ENCODE data around the gene LLGL2. TPM values are rescaled to one million over a fixed set of nuclear protein-coding genes. Genes with fewer than 3 reads are reported as not detected.
A peak's percentile ranks its signal among the peaks of the same experiment; 100 is the strongest.

Gene LLGL2
- total and polyA plus RNA-seq, 3 experiments from 2014 or later = 17.1 to 39.5 (median 17.8) TPM

DNA sequence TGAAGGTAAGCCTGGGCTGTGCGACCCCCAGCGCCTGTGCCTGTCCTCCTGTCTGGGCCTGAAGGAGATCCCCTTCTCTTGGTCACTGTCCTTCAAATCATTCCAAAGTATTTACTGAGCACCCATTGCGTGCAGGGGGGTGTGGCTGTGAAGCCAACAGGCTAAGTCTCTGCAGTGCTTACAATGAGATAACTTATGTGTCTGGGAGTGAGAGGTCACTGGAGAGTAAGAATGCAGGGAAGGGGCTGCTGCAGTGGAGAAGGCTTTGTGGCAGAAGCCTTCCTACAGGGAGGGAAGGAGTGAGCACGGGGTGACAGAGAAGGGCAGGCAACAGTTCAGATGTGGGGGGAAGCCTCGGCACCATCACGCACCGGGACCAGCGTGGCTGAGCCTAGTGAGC lies 96.6 kb downstream of the LLGL2 start:
- no peak overlapping the region for H3K27ac ChIP-seq (ENCODE audit: low read depth, low read length)
- ChIA-PET POLR2A (no interaction called here), CTCF (interaction anchor here (1.1 to 1.7 kb wide), 2 partner anchors 11 to 131 kb away, joined by 3 to 6 read pairs; partner anchors contain the start of gene SMIM5)
- H3K4me3 ChIP-seq (ENCODE audit: low read length) = no peak overlapping the region
- no peaks in the 10 kb centered on the region for H3K9me3 ChIP-seq (ENCODE audit: low read length)
- Mint-ChIP-seq H3K4me1 (no peaks in the 10 kb centered on the region), H3K36me3 (peaks cover 0 to 18% (median 3%) of the 10 kb centered on the region in 3 donors), H3K4me3 (no peak overlapping the region), H3K9me3 (no peaks in the 10 kb centered on the region), H3K27ac (peak overlapping the region in 4 of 8 donors; percentile 6 to 89 (median 56)), H3K27me3 (peaks cover 0 to 2% of the 10 kb centered on the region in 2 donors)
- no peaks in the 10 kb centered on the region for H3K4me1 ChIP-seq (ENCODE audit: insufficient read depth, low read length)
- H3K27me3 ChIP-seq (ENCODE audit: insufficient read depth, low read length, poor library complexity, severe bottlenecking) = no peaks in the 10 kb centered on the region
- no peaks in the 10 kb centered on the region for H3K36me3 ChIP-seq (ENCODE audit: insufficient read depth, low read length)
- no peak for DNase-seq

DNA sequence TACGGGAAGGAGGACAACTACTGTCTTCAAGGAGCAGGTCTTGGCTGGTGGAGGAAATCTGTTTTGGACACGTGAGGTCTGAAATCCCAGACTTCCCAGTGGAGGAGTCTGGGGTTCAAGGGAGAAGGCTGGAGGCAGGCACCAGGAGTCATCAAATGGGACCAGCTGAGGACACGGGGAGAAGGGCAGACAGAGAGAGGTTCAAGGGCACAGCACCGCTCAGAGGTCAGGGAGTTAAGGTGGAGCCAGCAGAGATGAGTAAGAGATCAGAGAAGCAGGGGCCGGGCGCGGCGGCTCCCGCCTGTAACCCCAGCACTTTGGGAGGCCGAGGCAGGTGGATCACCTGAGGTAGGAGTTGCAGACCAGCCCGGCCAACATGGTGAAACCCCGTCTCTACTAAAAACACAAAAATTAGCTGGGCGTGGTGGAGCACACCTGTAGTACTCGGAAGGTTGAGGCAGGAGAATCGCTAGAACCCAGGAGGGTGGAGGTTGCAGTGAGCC lies 97.3 kb downstream of the LLGL2 start:
- Histone ChIP-seq H3K27me3 (ENCODE audit: insufficient read depth, low read length, poor library complexity, severe bottlenecking) (no peaks in the 10 kb centered on the region), H3K36me3 (ENCODE audit: insufficient read depth, low read length) (no peaks in the 10 kb centered on the region), H3K4me3 (ENCODE audit: low read length) (no peak overlapping the region), H3K27ac (ENCODE audit: low read depth, low read length) (no peak overlapping the region), H3K4me1 (ENCODE audit: insufficient read depth, low read length) (no peaks in the 10 kb centered on the region), H3K9me3 (ENCODE audit: low read length) (no peaks in the 10 kb centered on the region)
- Mint-ChIP-seq H3K27ac (peak overlapping the region in 2 of 8 donors; percentile 33 to 36), H3K36me3 (peaks cover 0 to 20% (median 3%) of the 10 kb centered on the region in 3 donors), H3K27me3 (peaks cover 0 to 2% of the 10 kb centered on the region in 2 donors), H3K4me3 (no peak overlapping the region), H3K4me1 (no peaks in the 10 kb centered on the region), H3K9me3 (no peaks in the 10 kb centered on the region)
- CTCF ChIA-PET = interaction anchor here (1.1 to 2.6 kb wide), 2 partner anchors 10 to 131 kb away, joined by 3 to 18 read pairs; partner anchors contain the start of gene SMIM5
- no peak for DNase-seq
- POLR2A ChIA-PET = no interaction called here

DNA sequence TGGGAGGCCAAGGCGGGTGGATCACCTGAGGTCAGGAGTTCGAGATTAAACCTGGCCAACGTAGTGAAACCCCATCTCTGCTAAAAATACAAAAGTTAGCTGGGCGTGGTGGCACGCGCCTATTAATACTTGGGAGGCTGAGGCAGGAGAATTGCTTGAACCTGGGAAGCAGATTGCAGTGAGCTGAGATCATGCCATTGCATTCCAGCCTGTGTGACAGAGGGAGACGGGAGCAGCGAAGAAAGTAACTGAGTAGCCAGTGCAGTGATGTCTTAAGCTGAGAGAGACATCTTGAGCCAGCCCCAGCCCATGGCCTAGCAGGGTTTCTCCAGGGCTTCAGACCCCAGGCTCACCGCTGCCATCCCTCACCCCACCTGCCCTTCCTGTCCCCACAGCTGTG lies 97.9 kb downstream of the LLGL2 start:
- ChIA-PET POLR2A (no interaction called here), CTCF (interaction anchor here (1.3 to 2.6 kb wide), 2 partner anchors 10 to 14 kb away, joined by 3 to 18 read pairs; partner anchors contain the start of gene SMIM5)
- Mint-ChIP-seq H3K9me3 (no peaks in the 10 kb centered on the region), H3K27ac (no peak overlapping the region), H3K27me3 (peaks cover 0 to 2% of the 10 kb centered on the region in 2 donors), H3K36me3 (peaks cover 0 to 20% (median 3%) of the 10 kb centered on the region in 3 donors), H3K4me3 (no peak overlapping the region), H3K4me1 (no peaks in the 10 kb centered on the region)
- Histone ChIP-seq H3K27me3 (ENCODE audit: insufficient read depth, low read length, poor library complexity, severe bottlenecking) (no peaks in the 10 kb centered on the region), H3K4me3 (ENCODE audit: low read length) (no peak overlapping the region), H3K9me3 (ENCODE audit: low read length) (no peaks in the 10 kb centered on the region), H3K4me1 (ENCODE audit: insufficient read depth, low read length) (no peaks in the 10 kb centered on the region), H3K36me3 (ENCODE audit: insufficient read depth, low read length) (no peaks in the 10 kb centered on the region), H3K27ac (ENCODE audit: low read depth, low read length) (no peak overlapping the region)
- no peak for DNase-seq

DNA sequence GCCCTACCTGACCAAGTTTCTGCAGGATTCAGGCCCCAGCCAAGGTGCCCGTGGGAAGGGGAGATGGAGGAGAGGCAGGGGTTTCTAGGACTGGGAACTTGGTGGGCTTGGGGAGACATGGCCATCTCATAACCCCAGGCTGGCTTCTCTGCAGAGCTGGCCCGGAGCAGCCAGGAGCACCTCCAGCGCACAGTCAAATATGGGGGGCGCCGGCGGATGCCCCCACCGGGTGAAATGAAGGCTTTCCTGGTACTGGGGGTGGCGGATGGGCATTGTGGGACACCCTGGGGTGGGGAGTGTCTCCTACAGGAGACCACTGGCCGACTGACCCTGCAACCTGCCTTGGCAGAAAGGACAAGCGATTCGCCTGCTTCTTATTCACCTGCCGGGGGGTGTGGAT lies 98.5 kb downstream of the LLGL2 start:
- H3K27me3 ChIP-seq (ENCODE audit: insufficient read depth, low read length, poor library complexity, severe bottlenecking) = no peaks in the 10 kb centered on the region
- H3K9me3 ChIP-seq (ENCODE audit: low read length) = no peaks in the 10 kb centered on the region
- H3K4me1 ChIP-seq (ENCODE audit: insufficient read depth, low read length) = no peaks in the 10 kb centered on the region
- Mint-ChIP-seq H3K4me3 (no peak overlapping the region), H3K27ac (peak overlapping the region in 2 of 8 donors; percentile 27 to 41), H3K9me3 (no peaks in the 10 kb centered on the region), H3K4me1 (no peaks in the 10 kb centered on the region), H3K36me3 (peaks cover 0 to 19% (median 3%) of the 10 kb centered on the region in 3 donors), H3K27me3 (peaks cover 0 to 2% of the 10 kb centered on the region in 2 donors)
- DNase-seq = no peak
- CTCF ChIA-PET = interaction anchor here (1.2 to 2.6 kb wide), 3 partner anchors 9 to 125 kb away, joined by 3 to 18 read pairs (median 3); partner anchors contain the start of gene SMIM5
- no peak overlapping the region for H3K27ac ChIP-seq (ENCODE audit: low read depth, low read length)
- H3K4me3 ChIP-seq (ENCODE audit: low read length) = no peak overlapping the region
- POLR2A ChIA-PET = no interaction called here
- no peaks in the 10 kb centered on the region for H3K36me3 ChIP-seq (ENCODE audit: insufficient read depth, low read length)

Other genes starting within 250 kb of the LLGL2 start
- 100 to 1,000 TPM; 119 to 126 TPM for gene SLC25A19, start 236.3 kb upstream of the LLGL2 start, total RNA-seq
- 15.5 TPM for gene SLC25A19, start 236.3 kb upstream of the LLGL2 start, polyA plus RNA-seq
- 100 to 1,000 TPM; 180 to 189 TPM for gene GRB2, start 120.0 kb upstream of the LLGL2 start, total RNA-seq
- 158 TPM for gene GRB2, start 120.0 kb upstream of the LLGL2 start, polyA plus RNA-seq
- gene TMEM94, start 69.1 kb upstream of the LLGL2 start, total RNA-seq = 10 to 100 TPM; 63.3 to 66.0 TPM
- gene TMEM94, start 69.1 kb upstream of the LLGL2 start, polyA plus RNA-seq = 18.8 TPM
- gene CASKIN2, start 10.2 kb upstream of the LLGL2 start, total RNA-seq = 10 to 100 TPM in 1 of 2 experiments, 1 to 10 TPM in 1; 6.9 to 11.1 TPM
- gene CASKIN2, start 10.2 kb upstream of the LLGL2 start, polyA plus RNA-seq = 0.15 TPM
- gene TSEN54, start 9.2 kb upstream of the LLGL2 start, total RNA-seq = 10 to 100 TPM; 49.7 to 56.9 TPM
- 152 TPM for gene TSEN54, start 9.2 kb upstream of the LLGL2 start, polyA plus RNA-seq
- 10 to 100 TPM; 26.1 to 33.3 TPM for gene MYO15B, start 62.1 kb downstream of the LLGL2 start, total RNA-seq
- gene MYO15B, start 62.1 kb downstream of the LLGL2 start, polyA plus RNA-seq = 1.6 TPM
- gene SMIM5, start 107.7 kb downstream of the LLGL2 start, total RNA-seq = under 1 TPM in 1 of 2 experiments, not detected in 1; 0.20 TPM
- 0.13 TPM for gene SMIM5, start 107.7 kb downstream of the LLGL2 start, polyA plus RNA-seq
- gene RECQL5, start 141.5 kb downstream of the LLGL2 start, total RNA-seq = 10 to 100 TPM; 28.5 to 30.3 TPM
- 16.0 TPM for gene RECQL5, start 141.5 kb downstream of the LLGL2 start, polyA plus RNA-seq
- gene SAP30BP, start 141.6 kb downstream of the LLGL2 start, total RNA-seq = 100 to 1,000 TPM in 1 of 2 experiments, 10 to 100 TPM in 1; 98.0 to 111 TPM
- gene SAP30BP, start 141.6 kb downstream of the LLGL2 start, polyA plus RNA-seq = 87.5 TPM
- gene ITGB4, start 195.8 kb downstream of the LLGL2 start, total RNA-seq = 1 to 10 TPM; 1.8 to 2.1 TPM
- 1.5 TPM for gene ITGB4, start 195.8 kb downstream of the LLGL2 start, polyA plus RNA-seq
- gene GALK1, start 239.5 kb downstream of the LLGL2 start, total RNA-seq = 10 to 100 TPM; 33.2 to 39.7 TPM
- gene GALK1, start 239.5 kb downstream of the LLGL2 start, polyA plus RNA-seq = 19.7 TPM

Data from CD8-positive, alpha-beta memory T cell (primary cell).